GM19025 (cell line): ENCODE results near the gene ABHD17A.

Experiments used
- ATAC-seq: cut with Tn5 transposase; IDR thresholded peaks from one replicate; pipeline ENCODE4 v1.9.1; 2021; ENCODE audit warnings: mild to moderate bottlenecking, low read depth, moderate library complexity; ENCODE audit not compliant: unreplicated experiment

The ABHD17A gene

GRCh38 chr19:1865172-1866010 is 19.9 kb downstream of the ABHD17A start:
- no peak for ATAC-seq

- ATAC-seq: no peak
Measured at GRCh38 chr19:1864480-1865171, 20.7 kb downstream of the ABHD17A start.

GRCh38 chr19:1863638-1864479 is 21.4 kb downstream of the ABHD17A start:
- ATAC-seq: peak; percentile 56

GRCh38 chr19:1863328-1863637 is 22.0 kb downstream of the ABHD17A start, which contains the start of gene KLF16:
KLF16 (minus strand) TSS chr19:1863579; CDS start chr19:1863497, 82 bp downstream.
- no peak for ATAC-seq

GRCh38 chr19:1862424-1863327 is 22.6 kb downstream of the ABHD17A start:
- ATAC-seq: peak; percentile 0

- ATAC-seq: no peak
Measured at GRCh38 chr19:1862068-1862423, 23.2 kb downstream of the ABHD17A start.

GRCh38 chr19:1861599-1862031 is 23.7 kb downstream of the ABHD17A start:
- no peak for ATAC-seq

- ATAC-seq: no peak
Measured at GRCh38 chr19:1860821-1861598, 24.3 kb downstream of the ABHD17A start.

- ATAC-seq: no peak
Measured at GRCh38 chr19:1860042-1860775, 25.1 kb downstream of the ABHD17A start.

GRCh38 chr19:1859331-1859781 is 25.9 kb downstream of the ABHD17A start:
- no peak for ATAC-seq

GRCh38 chr19:1858412-1859081 is 26.7 kb downstream of the ABHD17A start:
- no peak for ATAC-seq

GRCh38 chr19:1857648-1858326 is 27.5 kb downstream of the ABHD17A start:
- ATAC-seq: no peak

- no peak for ATAC-seq
Measured at GRCh38 chr19:1856698-1857603, 28.3 kb downstream of the ABHD17A start.

- no peak for ATAC-seq
Measured at GRCh38 chr19:1856345-1856697, 29.0 kb downstream of the ABHD17A start.

- ATAC-seq: no peak
Measured at GRCh38 chr19:1855828-1856255, 29.5 kb downstream of the ABHD17A start.

GRCh38 chr19:1855040-1855827 is 30.1 kb downstream of the ABHD17A start:
- ATAC-seq: peak; percentile 61
